HG03039 (cell line): ENCODE measurements around the gene BLACAT1.
"Not testable (repeated sequence)": the region's sequence is repeated elsewhere in the genome, so short reads cannot be mapped to it uniquely, and the experiment has no call there.

Experiments used
- ATAC-seq: cut with Tn5 transposase; IDR thresholded peaks from one replicate; pipeline ENCODE4 v1.9.1; 2021; ENCODE audit warnings: mild to moderate bottlenecking, moderate library complexity; ENCODE audit not compliant: unreplicated experiment

Gene BLACAT1

DNA sequence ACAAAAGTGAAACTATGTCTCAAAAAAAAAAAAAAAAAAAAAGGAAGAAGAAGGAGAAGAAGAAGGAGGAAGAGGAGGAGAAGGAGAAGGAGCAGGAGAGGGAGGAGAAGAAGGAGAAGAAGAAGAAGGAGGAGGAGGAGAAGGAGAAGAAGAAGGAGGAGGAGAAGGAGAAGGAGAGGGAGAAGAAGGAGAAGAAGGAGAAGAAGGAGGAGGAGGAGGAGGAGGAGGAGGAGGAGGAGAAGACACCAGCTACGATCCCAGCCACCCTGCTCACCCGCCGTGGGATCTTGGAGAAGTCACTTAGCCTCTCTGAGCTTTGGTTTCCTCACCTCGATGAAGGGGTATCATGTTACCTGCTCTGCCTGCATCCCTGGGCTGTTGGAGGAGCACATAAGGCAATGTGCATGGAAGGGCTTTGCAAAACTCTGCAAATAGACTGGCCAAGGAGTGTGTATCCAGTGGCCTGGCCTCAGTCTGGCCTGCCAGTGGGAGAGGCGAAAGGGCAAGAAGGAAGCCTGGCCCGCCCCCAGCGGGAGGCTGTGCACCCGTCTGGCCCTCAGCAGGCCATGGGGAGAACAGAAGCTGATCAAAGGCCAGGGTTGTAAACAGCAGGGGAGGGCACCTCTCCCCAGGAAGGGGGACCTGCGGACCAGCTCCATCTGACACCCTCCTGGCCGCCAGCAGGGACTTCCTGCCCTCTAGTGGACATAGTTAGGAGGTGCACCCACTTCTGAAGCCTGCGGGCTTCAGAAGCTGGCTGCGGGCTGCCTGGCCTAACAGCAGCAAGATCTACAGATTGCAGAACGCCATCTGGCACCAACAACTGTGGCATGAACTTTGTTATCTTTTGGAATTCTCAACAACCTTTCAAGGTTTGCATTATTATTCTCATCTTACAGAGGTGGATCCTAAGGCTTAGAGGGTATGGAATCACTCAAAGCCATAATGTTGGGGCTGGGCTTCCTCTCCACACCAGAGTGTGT lies 29.4 kb upstream of the BLACAT1 start:
- no peak for ATAC-seq

DNA sequence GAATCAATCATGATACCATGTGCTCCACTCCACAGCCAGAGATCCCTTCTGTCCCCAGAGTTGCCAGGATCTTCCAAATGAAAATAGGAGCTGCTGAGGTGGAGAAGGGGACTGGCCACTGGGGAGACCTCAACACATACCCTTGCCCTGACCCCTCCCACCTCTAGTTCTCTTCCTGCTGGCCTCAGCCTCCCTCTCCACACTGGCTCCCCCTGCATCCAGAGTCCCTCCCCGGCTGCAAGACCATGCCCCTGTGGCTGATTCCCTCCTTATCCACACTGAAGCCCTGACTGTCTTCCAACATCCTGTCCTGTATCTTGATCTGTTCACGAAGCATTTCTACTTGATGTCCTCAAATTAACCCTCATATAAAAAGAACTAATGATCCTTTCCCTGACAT lies 27.5 kb upstream of the BLACAT1 start:
- ATAC-seq: no peak

DNA sequence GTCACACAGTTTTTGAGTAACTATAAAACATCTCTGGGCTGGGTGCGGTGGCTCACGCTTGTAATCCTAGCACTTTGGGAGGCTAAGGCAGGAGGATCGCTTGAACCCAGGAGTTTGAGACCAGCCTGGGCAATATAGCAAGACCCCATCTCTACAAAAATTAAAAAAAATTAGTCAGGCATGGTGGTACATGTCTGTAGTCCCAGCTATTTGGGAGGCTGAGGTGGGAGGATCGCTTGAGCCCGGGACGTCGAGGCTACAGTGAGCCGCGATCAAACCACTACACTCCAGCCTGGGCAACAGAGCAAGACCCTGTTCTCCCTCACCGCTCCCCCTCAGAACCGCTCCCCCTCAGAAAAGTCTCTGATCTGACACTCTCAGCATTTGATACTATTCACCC lies 26.7 kb upstream of the BLACAT1 start:
- ATAC-seq: not testable (repeated sequence)

DNA sequence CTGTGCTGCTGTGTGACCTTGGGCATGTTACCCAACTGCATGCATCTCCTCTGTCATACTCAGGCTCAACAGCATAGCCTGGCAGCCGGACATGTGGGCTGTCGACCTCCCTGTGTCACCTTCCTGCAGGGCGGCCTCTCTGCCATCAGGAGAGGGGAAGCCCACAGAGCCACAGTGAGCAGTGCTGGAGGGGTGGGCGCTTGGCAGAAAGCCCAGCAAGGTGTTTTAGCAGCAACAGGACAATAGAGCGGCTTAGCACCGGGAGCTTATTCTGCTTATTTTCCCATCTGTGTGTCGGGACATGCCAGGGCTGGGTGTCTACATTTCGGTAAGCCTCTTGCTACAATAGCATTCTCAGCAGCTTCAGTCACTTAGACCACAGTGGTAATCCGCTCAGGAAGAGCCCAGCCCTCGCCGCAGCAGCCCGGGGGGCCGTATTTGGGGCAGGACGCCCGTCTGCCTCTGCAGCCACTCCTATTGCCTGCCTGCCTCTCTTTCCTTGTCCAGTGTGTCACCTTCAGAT lies 25.8 kb upstream of the BLACAT1 start:
- no peak for ATAC-seq

DNA sequence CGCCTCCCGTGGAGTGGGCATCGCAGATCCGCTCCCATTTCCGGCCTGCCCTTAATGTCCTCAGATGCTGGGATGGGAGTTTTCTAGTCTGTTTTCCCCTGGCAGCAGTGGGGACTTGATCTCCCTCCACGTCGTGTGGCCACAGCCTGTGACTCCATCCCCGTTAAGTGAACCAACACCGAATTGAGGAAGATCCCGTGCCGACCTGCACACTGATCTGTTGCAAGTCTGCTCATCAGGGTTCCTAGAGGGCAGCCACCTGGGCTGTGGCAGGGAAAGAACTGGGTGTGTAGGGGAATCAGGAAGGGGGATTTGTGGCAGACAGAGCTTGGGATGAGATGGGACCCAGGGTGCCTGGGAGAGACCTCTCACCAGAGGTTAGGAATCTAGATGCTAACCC lies 25.4 kb upstream of the BLACAT1 start:
- ATAC-seq: no peak

DNA sequence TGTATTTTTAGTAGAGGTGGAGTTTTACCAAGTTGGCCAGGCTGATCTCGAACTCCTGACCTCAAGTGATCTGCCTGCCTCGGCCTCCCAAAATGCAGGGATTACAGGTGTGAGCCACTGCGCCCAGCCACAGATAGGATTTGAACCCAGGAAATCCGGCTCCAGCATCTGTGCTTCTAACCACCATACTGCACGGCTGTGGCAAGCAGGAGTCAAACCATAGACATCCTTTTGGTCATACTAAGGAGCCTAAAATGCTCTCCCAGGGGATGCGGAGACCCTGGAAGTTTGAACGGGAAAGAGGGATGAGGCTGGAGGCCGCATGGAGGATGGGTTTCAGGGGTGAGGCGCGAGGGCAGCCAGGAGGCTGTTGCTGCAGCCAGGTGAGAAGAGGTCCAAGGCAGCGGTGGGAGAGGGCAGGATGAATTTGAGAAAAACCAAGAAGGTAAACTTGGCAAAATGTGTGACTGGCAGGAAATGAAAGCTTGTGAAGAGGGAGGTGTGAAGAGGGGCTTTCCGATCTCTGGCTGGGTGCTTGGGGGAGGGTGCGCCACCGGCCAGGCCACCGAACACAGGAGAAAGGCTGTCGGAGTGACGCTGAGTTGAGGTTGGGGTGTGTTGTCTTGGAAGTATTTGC lies 24.6 kb upstream of the BLACAT1 start:
- ATAC-seq: no peak

DNA sequence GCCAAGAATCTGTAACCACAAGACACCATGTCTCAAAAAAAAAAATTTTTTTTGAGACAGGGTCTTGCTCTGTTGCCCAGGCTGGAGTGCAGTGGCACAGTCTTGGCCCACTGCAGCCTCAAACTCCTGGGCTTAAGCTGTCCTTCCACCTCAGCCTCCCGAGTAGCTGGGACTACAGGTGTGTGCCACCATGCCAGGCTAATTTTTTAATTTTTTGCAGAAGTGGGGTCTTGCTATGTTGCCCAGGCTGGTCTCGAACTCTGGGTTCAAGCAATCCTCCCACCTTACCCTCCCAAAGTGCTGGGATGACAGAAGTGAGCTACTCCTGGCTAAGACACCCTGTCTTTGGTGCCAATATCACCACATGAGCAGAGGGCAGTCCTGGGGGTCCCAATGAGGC lies 23.1 kb upstream of the BLACAT1 start:
- not testable (repeated sequence) for ATAC-seq

DNA sequence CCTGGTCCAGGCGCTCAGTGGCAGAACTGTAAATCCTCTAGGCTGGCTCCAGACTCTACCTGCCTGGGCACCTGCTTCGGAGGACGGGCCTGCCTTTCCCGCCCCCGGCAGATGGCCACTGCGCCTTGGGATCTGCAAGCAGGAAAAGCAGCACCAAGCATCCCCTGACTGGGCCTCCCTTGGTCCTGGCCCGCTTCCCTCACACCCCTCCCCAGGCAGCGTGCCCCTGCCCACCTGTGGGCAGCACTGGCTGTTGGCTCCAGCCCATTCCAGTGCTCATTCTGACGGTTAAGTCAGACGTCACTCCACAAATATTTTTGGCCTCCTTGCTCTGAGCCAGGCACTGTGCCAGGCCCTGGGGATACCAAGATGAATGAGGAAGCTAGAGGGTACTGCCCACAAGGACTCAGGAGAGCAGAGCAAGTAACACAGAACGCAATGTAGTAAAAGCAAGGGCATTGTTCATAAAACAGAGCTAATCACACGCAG lies 22.0 kb upstream of the BLACAT1 start:
- no peak for ATAC-seq

DNA sequence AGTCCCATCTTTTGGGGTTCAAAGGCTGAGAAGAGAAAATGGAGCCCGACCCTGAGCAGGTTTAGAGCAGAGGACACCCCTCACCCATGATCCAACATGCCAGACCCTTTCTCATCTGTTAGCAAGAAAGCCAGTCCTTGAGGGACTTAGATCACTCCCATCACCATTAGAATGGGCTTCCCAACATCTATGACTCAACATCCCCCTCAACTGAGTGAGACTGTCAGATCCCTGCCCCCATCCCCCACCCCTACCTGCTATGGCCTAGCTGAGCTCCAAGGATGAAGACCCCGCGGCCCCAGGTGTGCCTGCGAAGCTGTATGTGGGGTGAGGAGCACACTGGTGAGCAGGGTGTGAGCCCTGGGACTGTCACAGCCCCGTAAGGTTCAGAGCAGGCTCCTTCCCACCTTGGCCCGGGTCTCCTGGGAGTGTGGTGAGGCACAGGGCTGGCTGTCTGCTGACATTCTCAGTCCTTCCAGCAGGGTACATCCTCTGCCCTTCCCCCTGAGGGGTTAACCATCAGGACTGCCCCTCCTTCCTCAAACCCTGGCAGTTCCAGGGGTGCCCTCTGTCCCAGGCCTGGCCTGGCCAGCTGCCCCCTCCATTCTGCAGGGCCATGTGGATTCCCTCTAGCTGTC lies 21.4 kb upstream of the BLACAT1 start:
- no peak for ATAC-seq

DNA sequence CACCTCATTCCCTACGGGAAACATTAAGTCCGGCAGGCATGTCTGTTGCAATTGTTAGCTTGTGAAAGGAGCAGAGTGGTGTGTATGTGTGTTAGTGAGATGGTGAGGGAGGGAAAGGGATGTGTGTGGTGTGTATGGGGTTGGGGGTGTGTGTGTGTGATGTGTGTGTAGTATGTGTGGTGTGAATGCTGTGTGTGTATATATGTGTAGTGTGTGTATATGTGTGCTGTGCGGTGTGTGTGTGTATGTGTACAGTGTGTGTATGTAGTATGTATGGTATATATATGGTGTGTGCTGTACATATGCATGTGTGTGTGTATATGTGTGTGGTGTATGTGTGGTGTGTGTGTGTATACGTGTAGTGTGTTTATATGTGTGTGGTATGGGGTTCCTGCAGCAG lies 20.8 kb upstream of the BLACAT1 start:
- no peak for ATAC-seq

DNA sequence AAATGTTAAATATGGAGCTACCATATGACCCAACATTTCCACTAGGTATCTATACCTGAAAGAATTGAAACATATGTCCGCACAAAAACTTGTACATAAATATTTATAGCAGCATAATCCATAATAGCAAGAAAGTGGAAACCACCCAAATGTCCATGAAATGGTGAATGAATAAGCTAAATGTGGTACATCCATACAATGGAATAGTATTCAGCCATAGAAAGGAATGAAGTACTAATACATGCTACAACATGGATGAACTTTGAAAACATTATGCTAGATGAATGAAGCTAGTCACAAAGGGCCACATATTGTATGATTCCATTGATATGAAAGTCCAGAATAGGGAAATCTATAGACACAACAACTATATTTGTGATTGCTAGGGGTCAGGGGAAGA lies 20.0 kb upstream of the BLACAT1 start:
- ATAC-seq: no peak

DNA sequence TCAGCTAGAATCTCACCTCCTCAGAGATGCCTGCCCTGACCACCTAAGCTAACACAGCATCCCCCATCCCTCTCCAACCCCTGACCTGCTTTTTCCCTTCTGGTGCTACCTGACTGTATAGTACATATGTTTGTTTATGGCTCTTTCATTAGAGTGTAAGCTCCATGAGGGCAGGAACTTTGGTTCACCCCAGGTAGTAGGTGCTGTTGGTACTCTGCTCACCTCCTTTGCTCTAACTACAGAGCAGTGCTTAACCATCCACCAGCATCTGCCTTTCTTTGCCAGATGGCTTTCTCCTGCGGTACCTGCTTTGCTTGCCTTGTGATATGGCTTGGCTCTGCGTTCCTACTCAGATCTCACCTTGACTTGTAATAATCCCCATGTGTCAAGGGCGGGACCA lies 18.7 kb upstream of the BLACAT1 start:
- no peak for ATAC-seq

DNA sequence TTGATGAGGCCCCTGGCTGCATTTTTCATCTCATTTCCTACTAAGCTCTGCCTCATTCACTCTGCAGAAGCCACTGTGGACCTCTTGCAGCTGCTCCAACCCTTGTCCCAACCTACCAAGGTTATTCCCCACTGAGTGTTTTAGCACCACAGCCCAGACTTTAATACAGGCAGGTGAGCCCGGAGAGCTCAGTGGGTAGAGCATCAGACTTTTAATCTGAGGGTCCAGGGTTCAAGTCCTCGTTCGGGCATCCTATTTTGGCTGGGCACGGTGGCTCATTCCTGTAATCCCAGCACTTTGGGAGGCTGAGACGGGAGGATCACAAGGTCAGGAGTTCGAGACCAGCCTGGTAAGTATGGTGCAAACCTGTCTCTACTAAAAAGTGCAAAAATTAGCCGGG lies 18.1 kb upstream of the BLACAT1 start:
- ATAC-seq: no peak

DNA sequence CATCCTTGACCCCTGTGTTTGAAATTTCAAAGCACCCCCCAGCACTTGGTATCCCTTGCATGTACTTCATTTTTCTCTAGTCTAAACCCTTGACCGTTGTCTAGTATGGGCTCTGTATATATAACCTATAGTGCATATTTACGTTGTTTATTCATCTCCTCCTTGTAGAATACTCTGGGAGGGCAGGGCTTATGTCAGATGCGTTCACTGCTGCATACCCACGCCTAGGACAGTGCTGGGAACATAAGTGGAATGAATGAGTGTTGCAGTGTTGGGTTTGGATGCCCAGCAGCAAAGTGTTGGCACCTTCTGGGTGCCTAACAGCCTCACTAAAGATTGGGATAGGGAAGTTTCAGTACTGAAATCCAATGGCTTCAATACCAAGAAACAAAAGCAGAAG lies 17.6 kb upstream of the BLACAT1 start:
- no peak for ATAC-seq

DNA sequence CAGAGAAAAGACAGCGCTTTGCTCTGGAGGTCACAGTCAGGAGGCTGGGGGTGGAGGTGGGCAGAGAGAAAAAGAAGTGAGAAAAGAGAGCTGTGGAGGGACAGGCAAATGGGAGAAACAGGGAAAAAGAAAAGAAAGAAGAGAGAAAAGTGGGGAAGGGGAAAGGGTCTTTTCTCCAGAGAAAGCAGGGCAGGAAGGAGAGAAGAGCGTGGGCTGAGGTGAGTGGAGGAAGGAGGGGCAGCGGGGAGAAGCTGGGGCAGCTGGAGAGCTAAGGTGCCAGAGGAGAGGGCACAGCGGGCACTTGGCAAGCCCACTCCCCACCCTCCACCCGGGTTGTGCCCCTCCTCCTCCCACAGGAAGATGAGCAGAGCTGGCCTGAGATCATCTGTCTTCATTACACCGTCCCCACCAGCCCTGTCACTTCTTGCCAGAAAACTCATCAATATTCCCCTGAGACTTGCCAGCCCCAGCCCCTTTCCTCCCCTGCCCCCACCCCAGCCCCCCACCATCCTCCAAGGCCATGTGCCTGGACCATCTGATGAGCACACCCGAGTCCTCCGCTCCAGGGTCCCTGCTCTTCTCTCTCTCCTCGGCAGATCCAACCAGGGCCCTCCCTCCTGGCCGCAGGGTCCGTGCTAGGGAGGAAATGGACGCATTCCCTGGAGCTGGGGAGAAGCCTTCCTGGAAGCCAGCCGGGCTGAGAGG lies 17.0 kb upstream of the BLACAT1 start:
- no peak for ATAC-seq

DNA sequence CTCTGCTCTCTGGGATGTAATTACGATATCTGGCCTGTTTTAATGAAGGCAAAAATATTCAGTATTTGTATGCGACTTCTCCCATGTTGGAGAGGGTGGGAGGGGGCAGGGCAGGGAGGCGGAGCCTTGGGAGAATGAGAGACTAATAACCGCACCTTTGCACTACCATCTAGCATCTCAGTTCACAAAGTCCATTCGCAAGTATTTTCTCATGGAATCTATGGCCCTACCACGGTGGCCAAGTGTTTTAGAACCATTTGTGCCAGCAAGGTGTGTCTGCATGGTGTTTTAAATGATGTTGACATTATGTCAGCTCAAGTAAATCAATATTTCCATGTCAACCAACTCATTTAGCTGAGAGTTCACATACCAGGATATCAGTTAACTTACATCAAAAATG lies 14.3 kb upstream of the BLACAT1 start:
- ATAC-seq: no peak

DNA sequence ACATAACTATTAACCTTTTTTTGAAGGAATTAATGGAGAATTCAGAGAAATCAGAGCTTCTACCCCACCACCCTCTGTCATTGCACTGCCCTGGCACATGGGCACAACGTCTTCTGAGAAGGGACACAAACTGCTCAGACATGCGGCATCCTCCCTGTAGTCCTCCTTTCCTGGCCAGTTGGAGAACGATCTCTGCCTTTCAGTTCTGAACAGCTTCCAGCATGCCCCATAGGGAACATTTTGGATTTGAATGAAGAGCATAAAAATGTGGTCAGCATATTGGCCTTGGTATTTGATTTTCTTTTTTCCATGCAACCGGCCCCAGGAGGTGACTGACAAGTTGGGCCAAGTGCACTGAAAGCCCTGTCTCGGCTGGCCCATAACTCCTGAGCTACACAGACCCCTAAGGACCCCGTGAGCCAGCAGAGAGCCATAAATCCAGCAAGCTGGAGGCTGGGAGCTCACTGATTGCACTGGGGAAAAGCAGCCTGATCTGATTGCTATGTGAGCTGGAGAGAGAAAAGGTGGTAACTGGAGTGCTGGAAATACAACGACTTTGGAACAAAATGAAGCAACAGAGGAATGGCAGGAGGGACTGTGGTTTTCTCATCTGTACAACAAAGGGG lies 10.9 kb upstream of the BLACAT1 start:
- no peak for ATAC-seq

DNA sequence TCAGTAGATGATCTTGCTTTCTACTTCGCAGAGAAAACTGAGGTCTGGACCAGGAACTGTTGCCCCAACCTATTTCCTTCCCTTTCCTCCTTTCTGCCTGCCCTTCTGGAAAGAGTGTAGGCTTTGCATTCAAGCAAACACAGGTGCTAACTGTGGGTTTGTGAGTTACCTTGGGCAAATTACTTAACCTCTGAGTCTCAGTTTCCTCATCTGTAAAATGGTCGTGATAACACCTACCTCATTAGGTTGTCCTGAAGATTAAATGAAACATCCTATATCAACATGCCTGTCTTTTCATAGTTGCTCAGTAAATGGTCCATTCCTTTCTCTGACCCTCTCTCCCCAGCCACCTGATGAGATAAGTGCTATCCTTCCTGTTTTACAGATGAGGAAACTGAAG lies 9.5 kb upstream of the BLACAT1 start:
- ATAC-seq: no peak

DNA sequence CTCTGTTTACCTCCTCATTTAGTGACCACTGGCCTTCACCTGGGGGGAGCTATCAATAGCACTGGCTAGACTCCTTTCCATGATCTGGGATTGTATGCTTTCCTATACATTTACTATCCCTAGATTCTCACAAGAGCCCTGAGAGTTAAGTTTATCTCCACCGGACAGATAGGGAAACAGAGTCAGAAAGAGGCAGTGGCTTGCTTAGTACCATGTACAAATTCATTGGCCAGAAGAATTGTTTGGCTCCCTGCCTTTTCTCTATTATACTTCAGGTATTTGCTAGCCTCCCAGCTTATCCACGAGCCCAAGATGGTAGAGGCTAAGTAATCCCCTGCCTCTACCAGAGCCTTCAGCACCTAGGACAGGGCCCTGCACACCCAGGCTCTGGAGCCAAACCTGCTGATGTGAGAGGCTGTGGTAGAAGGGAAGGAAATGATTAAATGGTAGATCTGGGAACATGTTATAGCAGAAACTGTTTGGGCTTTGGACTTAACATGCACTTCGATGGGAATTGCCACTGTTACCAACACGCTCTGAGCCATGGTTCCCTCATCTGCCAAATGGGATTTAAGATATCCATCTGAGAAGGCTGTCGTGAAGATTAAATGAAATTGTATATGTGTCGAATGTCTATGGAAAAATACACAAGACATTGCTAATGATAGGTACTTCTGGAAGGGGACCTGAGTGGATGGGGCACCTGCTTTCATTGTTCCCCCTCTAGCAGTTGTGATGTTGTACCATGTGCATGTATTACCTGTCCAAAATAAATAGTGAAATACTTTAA lies 3.1 kb upstream of the BLACAT1 start:
- ATAC-seq: no peak
